PC-3 (cell line): ENCODE data around the gene SLC6A17. TPM values are rescaled to one million over a fixed set of nuclear protein-coding genes. Genes with fewer than 3 reads are reported as not detected.

Experiments
- ATAC-seq: fragments of 200-7000 bp; cut with Tn5 transposase; 2 replicates; pipeline ENCODE4 v1.9.1; 2020; ENCODE audit warnings: mild to moderate bottlenecking, moderate library complexity
- BruUV-seq: library from RNA; stranded (reverse); fragments of 400-500 nt; replicated peaks from 2 replicates; lab custom pipeline; 2021; lab: Mats Ljungman, UMichigan
- CTCF ChIA-PET: fragments of 300-600 bp; sonication (Branson Sonifier 250); formaldehyde crosslinking; loops from one replicate; lab custom pipeline; 2022; ENCODE audit warnings: antibody characterized with exemption; lab: Charles Lee
- POLR2A ChIA-PET: fragments of 300-600 bp; sonication (Branson Sonifier 250); formaldehyde crosslinking; loops from one replicate; lab custom pipeline; 2022; ENCODE audit warnings: antibody characterized with exemption; ENCODE audit not compliant: unreplicated experiment; lab: Charles Lee
- DNase-seq: peaks from one replicate; pipeline ENCODE4 v3.0.0-alpha.2; 2015
- H2AFZ ChIP-seq: fragments of 300-600 bp; sonication (generic); 2 replicates; pipeline ENCODE4 v1.6.0; 2016; ENCODE audit warnings: antibody characterized with exemption, low read length
- H3F3A ChIP-seq: fragments of 300-600 bp; sonication (generic); one replicate; pipeline ENCODE4 v1.6.0; 2017; ENCODE audit warnings: antibody characterized with exemption, low read length, control low read depth, mild to moderate bottlenecking; ENCODE audit not compliant: unreplicated experiment
- H3K27ac ChIP-seq: fragments of 300-600 bp; sonication (generic); 2 replicates; pipeline ENCODE4 v1.5.1; 2016; ENCODE audit warnings: mild to moderate bottlenecking, low read length
- H3K27me3 ChIP-seq: fragments of 300-600 bp; sonication (generic); 2 replicates; pipeline ENCODE4 v1.6.1; 2016; ENCODE audit warnings: low read length, mixed read lengths
- H3K36me3 ChIP-seq: fragments of 300-600 bp; sonication (generic); 2 replicates; pipeline ENCODE4 v1.6.1; 2016; ENCODE audit warnings: low read depth, mixed run types, low read length, mixed read lengths
- H3K4me1 ChIP-seq: fragments of 300-600 bp; sonication (generic); 2 replicates; pipeline ENCODE4 v1.5.1; 2016; ENCODE audit warnings: low read length; ENCODE audit not compliant: insufficient read depth
- H3K4me2 ChIP-seq: fragments of 300-600 bp; sonication (generic); 2 replicates; pipeline ENCODE4 v1.6.0; 2016; ENCODE audit warnings: low read length
- H3K4me3 ChIP-seq: fragments of 300-600 bp; sonication (generic); 2 replicates; pipeline ENCODE4 v1.5.1; 2016; ENCODE audit warnings: mild to moderate bottlenecking, low read length, mixed read lengths
- H3K79me2 ChIP-seq: fragments of 300-600 bp; sonication (generic); 2 replicates; pipeline ENCODE4 v1.6.1; 2017; ENCODE audit warnings: low read length, mixed read lengths
- H3K9ac ChIP-seq: fragments of 300-600 bp; sonication (generic); 2 replicates; pipeline ENCODE4 v1.6.0; 2016; ENCODE audit warnings: mild to moderate bottlenecking, low read length
- H3K9me2 ChIP-seq: fragments of 300-600 bp; sonication (generic); replicated peaks from 2 replicates; pipeline ENCODE4 v1.6.1; 2016; ENCODE audit warnings: mixed run types, low read length, mixed read lengths
- H3K9me3 ChIP-seq: fragments of 300-600 bp; sonication (generic); 2 replicates; pipeline ENCODE4 v1.6.1; 2016; ENCODE audit warnings: low read length, mixed read lengths
- H4K20me1 ChIP-seq: fragments of 300-600 bp; sonication (generic); 2 replicates; pipeline ENCODE4 v1.6.1; 2016; ENCODE audit warnings: low read length, mixed read lengths
- EZH2 ChIP-seq: fragments of 300-600 bp; sonication (generic); IDR thresholded peaks from one replicate; pipeline ENCODE4 v1.6.1; 2017; ENCODE audit warnings: antibody characterized with exemption, mild to moderate bottlenecking, low read length; ENCODE audit not compliant: unreplicated experiment
- EZH2phosphoT487 ChIP-seq: fragments of 300-600 bp; sonication (generic); IDR thresholded peaks from 2 replicates; pipeline ENCODE4 v1.6.1; 2018; ENCODE audit warnings: mild to moderate bottlenecking, antibody characterized with exemption, low read length, borderline replicate concordance
- intact Hi-C: fragments of 100-400 bp; cut with micrococcal nuclease; formaldehyde crosslinking; loops from 2 replicates; pipeline ENCODE4 v1.9.0; 2023
- total RNA-seq: library from RNA; depleted of rRNA; stranded (reverse); fragments of >200 nt; gene quantifications from 2 replicates; pipeline ENCODE4 v1.2.3, GENCODE V29; 2014
- TF ChIP-seq, protein P1 (sequence below): fragments of 300-600 bp; sonication (generic); conservative IDR thresholded peaks from 2 replicates; pipeline ENCODE4 v1.5.1; 2017; ENCODE audit warnings: antibody characterized with exemption, low read depth, mild to moderate bottlenecking, low read length

SLC6A17 gene
- total RNA-seq, 1 experiment from 2014 or later: not detected

DNA sequence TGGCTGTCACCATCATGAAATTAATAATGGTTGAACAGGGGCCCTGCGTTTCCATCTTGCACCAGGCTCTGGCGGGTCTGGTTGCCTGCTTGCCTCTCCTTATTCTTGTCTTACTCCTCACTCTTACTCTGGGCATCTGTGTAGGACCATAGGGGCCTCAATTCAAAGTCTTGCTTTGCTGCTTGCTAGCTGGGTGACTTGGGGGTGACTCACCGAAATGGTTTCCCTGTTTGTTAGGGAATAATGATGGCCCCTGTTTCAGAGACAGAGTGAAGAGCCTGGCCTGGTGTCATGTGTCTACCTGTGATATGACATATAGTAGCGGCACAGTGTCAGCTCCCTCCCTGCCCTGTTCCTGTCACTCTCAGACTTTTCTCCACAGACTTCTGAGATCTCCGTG, 84.4 kb downstream of the SLC6A17 start:
- Histone ChIP-seq H3K79me2 (no peaks in the 10 kb centered on the region), H3K4me3 (no peak overlapping the region), H3K36me3 (no peaks in the 10 kb centered on the region), H3K4me1 (peaks cover 35% of the 10 kb centered on the region), H3K27me3 (no peaks in the 10 kb centered on the region), H4K20me1 (no peaks in the 10 kb centered on the region), H3K9ac (peak overlapping the region; percentile 62), H3K4me2 (peak overlapping the region; percentile 59), H3F3A (peaks cover 4% of the 10 kb centered on the region), H3K27ac (peak overlapping the region; percentile 92), H3K9me3 (no peaks in the 10 kb centered on the region), H2AFZ (peak overlapping the region; percentile 54), H3K9me2 (no peaks in the 10 kb centered on the region)
- DNase-seq (peak; percentile 53), ATAC-seq (peak; percentile 19)
- intact Hi-C loops: no loop called here
- POLR2A ChIA-PET: no interaction called here
- TF ChIP-seq EZH2phosphoT487 (no peak), EZH2 (no peak)
- TF ChIP-seq, protein P1, sequence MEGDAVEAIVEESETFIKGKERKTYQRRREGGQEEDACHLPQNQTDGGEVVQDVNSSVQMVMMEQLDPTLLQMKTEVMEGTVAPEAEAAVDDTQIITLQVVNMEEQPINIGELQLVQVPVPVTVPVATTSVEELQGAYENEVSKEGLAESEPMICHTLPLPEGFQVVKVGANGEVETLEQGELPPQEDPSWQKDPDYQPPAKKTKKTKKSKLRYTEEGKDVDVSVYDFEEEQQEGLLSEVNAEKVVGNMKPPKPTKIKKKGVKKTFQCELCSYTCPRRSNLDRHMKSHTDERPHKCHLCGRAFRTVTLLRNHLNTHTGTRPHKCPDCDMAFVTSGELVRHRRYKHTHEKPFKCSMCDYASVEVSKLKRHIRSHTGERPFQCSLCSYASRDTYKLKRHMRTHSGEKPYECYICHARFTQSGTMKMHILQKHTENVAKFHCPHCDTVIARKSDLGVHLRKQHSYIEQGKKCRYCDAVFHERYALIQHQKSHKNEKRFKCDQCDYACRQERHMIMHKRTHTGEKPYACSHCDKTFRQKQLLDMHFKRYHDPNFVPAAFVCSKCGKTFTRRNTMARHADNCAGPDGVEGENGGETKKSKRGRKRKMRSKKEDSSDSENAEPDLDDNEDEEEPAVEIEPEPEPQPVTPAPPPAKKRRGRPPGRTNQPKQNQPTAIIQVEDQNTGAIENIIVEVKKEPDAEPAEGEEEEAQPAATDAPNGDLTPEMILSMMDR: no peak
- no TSS peak for BruUV-seq
- CTCF ChIA-PET: no interaction called here

DNA sequence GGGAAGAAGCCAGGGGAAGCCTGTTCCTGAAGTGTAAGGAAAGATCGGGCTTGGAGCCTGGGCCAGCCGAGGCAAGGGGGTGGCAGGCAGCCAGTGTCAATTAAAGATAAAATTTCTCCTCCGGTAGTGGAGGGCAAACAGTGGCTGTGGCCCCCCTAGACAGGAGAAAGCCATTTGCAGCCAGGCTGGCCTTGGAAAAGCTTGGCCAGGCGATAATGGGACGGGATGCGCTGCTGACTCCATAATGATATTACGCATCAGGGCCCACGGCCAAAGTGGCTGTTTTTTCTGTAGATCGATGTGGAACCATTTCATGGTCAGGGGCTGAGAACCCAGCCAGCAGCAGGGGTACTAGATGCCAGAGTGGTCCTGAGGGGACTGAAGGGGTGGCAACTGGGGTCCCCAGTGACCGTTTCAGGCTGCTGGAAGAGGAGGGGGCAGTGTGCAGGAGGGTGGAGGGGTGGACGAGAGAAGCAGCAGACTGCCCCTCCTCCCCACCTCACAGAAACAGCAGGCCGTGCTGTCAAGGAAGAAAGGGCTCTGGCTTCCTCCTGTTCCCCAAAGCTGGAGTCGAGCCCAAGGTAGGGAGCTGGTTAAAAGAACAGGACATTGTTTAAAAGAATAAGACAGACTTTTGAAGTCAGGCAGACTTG, 85.0 kb downstream of the SLC6A17 start:
- H3K4me3 ChIP-seq: no peak overlapping the region
- TF ChIP-seq, protein P1: no peak
- no peak for TF ChIP-seq EZH2
- TF ChIP-seq EZH2phosphoT487: no peak
- no peak for DNase-seq
- BruUV-seq: no TSS peak
- no peaks in the 10 kb centered on the region for H3K9me2 ChIP-seq
- ATAC-seq: peak; percentile 8
- peak overlapping the region; percentile 62 for H3K9ac ChIP-seq
- CTCF ChIA-PET: interaction anchor here (1.0 kb wide), 1 partner anchor 28 kb away, joined by 3 read pairs; no protein-coding TSS in a partner anchor
- intact Hi-C loops: no loop called here
- H3K27ac ChIP-seq: peak overlapping the region; percentile 92
- H3K9me3 ChIP-seq: no peaks in the 10 kb centered on the region
- H3K4me2 ChIP-seq: peak overlapping the region; percentile 59
- H3K36me3 ChIP-seq: no peaks in the 10 kb centered on the region
- peaks cover 37% of the 10 kb centered on the region for H3K4me1 ChIP-seq
- H2AFZ ChIP-seq: peak overlapping the region; percentile 54
- peaks cover 4% of the 10 kb centered on the region for H3F3A ChIP-seq
- H3K27me3 ChIP-seq: no peaks in the 10 kb centered on the region
- POLR2A ChIA-PET: no interaction called here
- H3K79me2 ChIP-seq: no peaks in the 10 kb centered on the region
- H4K20me1 ChIP-seq: no peaks in the 10 kb centered on the region
